Keratinocyte (primary cell): Measurements from ENCODE around the gene CD79A. TPM values are rescaled to one million over a fixed set of nuclear protein-coding genes. Genes with fewer than 3 reads are reported as not detected.

Experiments used
- DNase-seq: peaks from one replicate; pipeline ENCODE4 v3.0.0-alpha.2; 2011; ENCODE audit warnings: low read depth, missing footprints, low spot score
- FAIRE-seq: peaks from 2 replicates; lab custom pipeline; 2011; peaks lifted over from hg19 to GRCh38; lab: Jason Lieb, UNC
- H2AFZ ChIP-seq: 2 replicates; pipeline ENCODE4 v1.6.0; 2012; ENCODE audit warnings: low read length, control low read depth, inconsistent platforms; ENCODE audit not compliant: control insufficient read depth
- H3K27ac ChIP-seq: 2 replicates; pipeline ENCODE4 v1.5.1; 2011; ENCODE audit warnings: low read length; ENCODE audit not compliant: control insufficient read depth, insufficient read depth
- H3K27me3 ChIP-seq: 3 replicates; pipeline ENCODE4 v1.6.0; 2011; ENCODE audit warnings: low read length; ENCODE audit not compliant: control insufficient read depth, insufficient read depth; ENCODE audit errors: extremely low read depth
- H3K36me3 ChIP-seq, 2 experiments: 2 replicates in 1 of 2; 3 replicates in 1 of 2; pipeline ENCODE4 v1.5.1; 2011; ENCODE audit warnings: low read length in 2 of 2, mild to moderate bottlenecking in 1 of 2; ENCODE audit not compliant: control insufficient read depth in 2 of 2, insufficient read depth in 2 of 2; ENCODE audit errors: extremely low read depth in 1 of 2
- H3K4me1 ChIP-seq: 3 replicates; pipeline ENCODE4 v1.5.1; 2011; ENCODE audit warnings: low read length; ENCODE audit not compliant: control insufficient read depth, insufficient read depth; ENCODE audit errors: extremely low read depth
- H3K4me2 ChIP-seq: 3 replicates; pipeline ENCODE4 v1.6.0; 2011; ENCODE audit warnings: low read depth, low read length; ENCODE audit not compliant: control insufficient read depth, insufficient read depth; ENCODE audit errors: extremely low read depth
- H3K4me3 ChIP-seq, 3 experiments: fragments of 200-600 bp in 1 of 3; sonication (generic) in 1 of 3; 2 replicates in 2 of 3; 3 replicates in 1 of 3; pipeline ENCODE4 v1.5.1; 2011 to 2016; ENCODE audit warnings: low read length in 3 of 3, mild to moderate bottlenecking in 3 of 3, control low read depth in 2 of 3, inconsistent platforms in 1 of 3, low read depth in 1 of 3, mixed read lengths in 1 of 3, mixed run types in 1 of 3, moderate library complexity in 1 of 3; ENCODE audit not compliant: control insufficient read depth in 2 of 3, insufficient read depth in 2 of 3; ENCODE audit errors: extremely low read depth in 1 of 3
- H3K79me2 ChIP-seq: 2 replicates; pipeline ENCODE4 v1.6.0; 2012; ENCODE audit warnings: low read length; ENCODE audit not compliant: control insufficient read depth, insufficient read depth
- H3K9ac ChIP-seq: 3 replicates; pipeline ENCODE4 v1.6.0; 2011; ENCODE audit warnings: low read length; ENCODE audit not compliant: control insufficient read depth, insufficient read depth; ENCODE audit errors: extremely low read depth
- H3K9me1 ChIP-seq: 3 replicates; pipeline ENCODE4 v1.6.0; 2011; ENCODE audit warnings: low read length; ENCODE audit not compliant: control insufficient read depth, insufficient read depth; ENCODE audit errors: extremely low read depth
- H3K9me3 ChIP-seq: 2 replicates; pipeline ENCODE4 v1.5.1; 2012; ENCODE audit warnings: low read depth, low read length; ENCODE audit not compliant: control insufficient read depth
- H4K20me1 ChIP-seq: 3 replicates; pipeline ENCODE4 v1.6.0; 2011; ENCODE audit warnings: low read length; ENCODE audit not compliant: control insufficient read depth, insufficient read depth; ENCODE audit errors: extremely low read depth
- CTCF ChIP-seq, 3 experiments: IDR thresholded peaks in 1 of 3; conservative IDR thresholded peaks in 1 of 3; optimal IDR thresholded peaks in 1 of 3; 2 replicates in 2 of 3; 3 replicates in 1 of 3; pipeline versions ENCODE3 to v1.5.1; 2011; ENCODE audit warnings: low read length in 3 of 3, mild to moderate bottlenecking in 3 of 3, moderate library complexity in 2 of 3, control low read depth in 1 of 3, inconsistent platforms in 1 of 3; ENCODE audit not compliant: insufficient read depth in 2 of 3; ENCODE audit errors: extremely low read depth in 1 of 3
- EZH2 ChIP-seq: IDR thresholded peaks from one replicate; pipeline ENCODE4 v1.6.1; 2012; ENCODE audit warnings: inconsistent platforms, mild to moderate bottlenecking, low read length, moderate library complexity
- dilution Hi-C: fragments of 300-500 bp; cut with MboI; formaldehyde crosslinking; loops from one replicate; pipeline ENCODE4 v1.7.0; 2020; ENCODE audit warnings: low sequenced_read_pairs; ENCODE audit not compliant: extremely low pct_ligation_motif_present
- polyA plus RNA-seq, 5 experiments: library from polyadenylated mRNA; depleted of rRNA in 3 of 5; stranded (reverse) in 3 of 5; stranded (forward) in 1 of 5; unstranded in 1 of 5; fragments of >200 nt; gene quantifications; 1 replicate in 1 of 5; 2 replicates in 3 of 5; 3 replicates in 1 of 5; pipeline versions ENCODE4 v1.2.1 to v1.2.3, GENCODE V29; 2011 to 2012; ENCODE audit warnings: missing spikeins in 2 of 5, low read depth in 1 of 5, low replicate concordance in 1 of 5

The CD79A gene
- polyA plus RNA-seq, 1 donor (not counting 4 experiments of a cell fraction or from before 2014, with no cell fraction given): 0.07 TPM

GRCh38 chr19:41896581-41896942 is 19.5 kb downstream of the CD79A start:
- dilution Hi-C loops: no loop called here
- no peaks in the 10 kb centered on the region for H3K9me3 ChIP-seq
- no peaks in the 10 kb centered on the region for H4K20me1 ChIP-seq
- peaks cover 32 to 54% of the 10 kb centered on the region in 2 experiments for H3K36me3 ChIP-seq
- H3K79me2 ChIP-seq: peaks cover 5% of the 10 kb centered on the region
- H3K4me1 ChIP-seq: no peaks in the 10 kb centered on the region
- TF ChIP-seq EZH2 (no peak), CTCF (optimal IDR thresholded peaks at IDR 0.05 in 1 of 3, IDR thresholded peaks at IDR 0.05 in 1 of 3, conservative IDR thresholded peaks at IDR 0.05 in 1 of 3; ENCODE audit: extremely low read depth in 1 of 3, insufficient read depth in 2 of 3, low read length in 3 of 3) (no peak)
- H3K9me1 ChIP-seq: no peaks in the 10 kb centered on the region
- no peaks in the 10 kb centered on the region for H3K27me3 ChIP-seq
- no peak overlapping the region for H3K4me3 ChIP-seq
- no peak overlapping the region for H3K9ac ChIP-seq
- H3K27ac ChIP-seq: no peak overlapping the region
- FAIRE-seq (no peak), DNase-seq (no peak)
- no peak overlapping the region for H2AFZ ChIP-seq
- no peak overlapping the region for H3K4me2 ChIP-seq

GRCh38 chr19:41897181-41897580 is 20.1 kb downstream of the CD79A start:
- Histone ChIP-seq H4K20me1 (peaks cover 1% of the 10 kb centered on the region), H3K27me3 (no peaks in the 10 kb centered on the region), H3K79me2 (peaks cover 2% of the 10 kb centered on the region), H3K36me3 (peaks cover 31 to 53% of the 10 kb centered on the region in 2 experiments), H3K9me1 (no peaks in the 10 kb centered on the region), H3K9ac (no peak overlapping the region), H3K4me1 (no peaks in the 10 kb centered on the region), H3K9me3 (no peaks in the 10 kb centered on the region), H3K4me2 (no peak overlapping the region), H3K4me3 (no peak overlapping the region), H3K27ac (no peak overlapping the region), H2AFZ (no peak overlapping the region)
- dilution Hi-C loops: no loop called here
- DNase-seq (no peak), FAIRE-seq (no peak)
- TF ChIP-seq CTCF (optimal IDR thresholded peaks at IDR 0.05 in 1 of 3, IDR thresholded peaks at IDR 0.05 in 1 of 3, conservative IDR thresholded peaks at IDR 0.05 in 1 of 3; ENCODE audit: extremely low read depth in 1 of 3, insufficient read depth in 2 of 3, low read length in 3 of 3) (no peak), EZH2 (no peak)
